MCF 10A (cell line): ENCODE results near the gene RIC8B. TPM values are rescaled to one million over a fixed set of nuclear protein-coding genes. Genes with fewer than 3 reads are reported as not detected.

Experiments used
- BruUV-seq: library from RNA; stranded (reverse); fragments of 400-500 nt; replicated peaks from 2 replicates; lab custom pipeline; 2021; lab: Mats Ljungman, UMichigan
- CTCF ChIA-PET: fragments of 300-600 bp; sonication (Branson Sonifier 250); formaldehyde crosslinking; extraction: SDS; loops from one replicate; lab custom pipeline; 2021; ENCODE audit warnings: antibody characterized with exemption, inconsistent platforms; lab: Yijun Ruan, JAX
- POLR2A ChIA-PET: fragments of 300-600, 350-650 bp; sonication (Branson Sonifier 250); formaldehyde crosslinking; extraction: SDS; loops from one replicate; lab custom pipeline; 2020; ENCODE audit warnings: antibody characterized with exemption, inconsistent platforms; lab: Yijun Ruan, JAX
- DNase-seq: peaks from one replicate; pipeline ENCODE4 v3.0.0-alpha.2; 2018; ENCODE audit not compliant: unreplicated experiment
- H3K27ac Mint-ChIP-seq: one replicate; pipeline ENCODE4 v1.8.0; 2022; ENCODE audit warnings: mild to moderate bottlenecking, low read depth, mixed read lengths; ENCODE audit not compliant: unreplicated experiment
- H3K27me3 Mint-ChIP-seq: one replicate; pipeline ENCODE4 v1.8.0; 2022; ENCODE audit warnings: mixed read lengths; ENCODE audit not compliant: insufficient read depth, unreplicated experiment
- H3K36me3 Mint-ChIP-seq: one replicate; pipeline ENCODE4 v1.8.0; 2022; ENCODE audit warnings: mild to moderate bottlenecking, moderate library complexity, mixed read lengths; ENCODE audit not compliant: insufficient read depth, unreplicated experiment
- H3K4me1 Mint-ChIP-seq: one replicate; pipeline ENCODE4 v1.8.0; 2022; ENCODE audit warnings: mixed read lengths; ENCODE audit not compliant: insufficient read depth, unreplicated experiment
- H3K4me3 Mint-ChIP-seq: one replicate; pipeline ENCODE4 v1.8.0; 2022; ENCODE audit warnings: mild to moderate bottlenecking, moderate library complexity, mixed read lengths; ENCODE audit not compliant: unreplicated experiment
- H3K9me3 Mint-ChIP-seq: one replicate; pipeline ENCODE4 v1.8.0; 2022; ENCODE audit warnings: mixed read lengths; ENCODE audit not compliant: unreplicated experiment
- CTCF ChIP-seq: fragments of 200-600 bp; IDR thresholded peaks from one replicate; pipeline ENCODE4 v1.8.0; 2022; ENCODE audit warnings: antibody characterized with exemption, mild to moderate bottlenecking; ENCODE audit not compliant: unreplicated experiment
- intact Hi-C: fragments of 100-400 bp; cut with micrococcal nuclease; formaldehyde crosslinking; loops from 2 replicates; pipeline ENCODE4 v1.14.1; 2022
- total RNA-seq: library from RNA; stranded (reverse); gene quantifications from 2 replicates; pipeline ENCODE4 v1.2.3, GENCODE V29; 2022

RIC8B gene
- total RNA-seq, 1 experiment from 2014 or later, result 10.0 TPM

- intact Hi-C loops, result no loop called here
- H3K4me3 Mint-ChIP-seq, result no peak overlapping the region
- POLR2A ChIA-PET, result no interaction called here
- H3K4me1 Mint-ChIP-seq, result no peaks in the 10 kb centered on the region
- peaks cover 11% of the 10 kb centered on the region for H3K36me3 Mint-ChIP-seq
- no peak for TF ChIP-seq CTCF
- H3K27ac Mint-ChIP-seq, result no peak overlapping the region
- CTCF ChIA-PET, result interaction anchor here (0.7 to 1.4 kb wide), 4 partner anchors 13 to 672 kb away, joined by 3 to 4 read pairs (median 4); no protein-coding TSS in a partner anchor
- H3K27me3 Mint-ChIP-seq, result no peaks in the 10 kb centered on the region
- H3K9me3 Mint-ChIP-seq, result no peaks in the 10 kb centered on the region
- no peak for DNase-seq
- no TSS peak for BruUV-seq
Observed at GRCh38 chr12:106894774-106895173, 120.3 kb downstream of the RIC8B start.

- DNase-seq, result no peak
- ChIA-PET CTCF (interaction anchor here (2.2 kb wide), 1 partner anchor 23 kb away, joined by 6 read pairs; no protein-coding TSS in a partner anchor), POLR2A (interaction anchor here (0.8 kb wide), 1 partner anchor 57 kb away, joined by 3 read pairs; no protein-coding TSS in a partner anchor)
- no TSS peak for BruUV-seq
- no peak for TF ChIP-seq CTCF
- Mint-ChIP-seq H3K4me3 (no peak overlapping the region), H3K4me1 (no peaks in the 10 kb centered on the region), H3K27me3 (no peaks in the 10 kb centered on the region), H3K36me3 (peaks cover 6% of the 10 kb centered on the region), H3K27ac (no peak overlapping the region), H3K9me3 (no peaks in the 10 kb centered on the region)
- intact Hi-C loops, result no loop called here
Observed at GRCh38 chr12:106896603-106897002, 122.1 kb downstream of the RIC8B start.

GRCh38 chr12:106897082-106897481 lies 122.6 kb downstream of the RIC8B start:
- Mint-ChIP-seq H3K4me1 (no peaks in the 10 kb centered on the region), H3K4me3 (no peak overlapping the region), H3K9me3 (no peaks in the 10 kb centered on the region), H3K27me3 (no peaks in the 10 kb centered on the region), H3K27ac (no peak overlapping the region), H3K36me3 (peaks cover 6% of the 10 kb centered on the region)
- intact Hi-C loops, result no loop called here
- TF ChIP-seq CTCF, result no peak
- DNase-seq, result peak; percentile 41
- POLR2A ChIA-PET, result interaction anchor here (0.8 kb wide), 1 partner anchor 57 kb away, joined by 3 read pairs; no protein-coding TSS in a partner anchor
- CTCF ChIA-PET, result interaction anchor here (0.7 to 2.2 kb wide), 2 partner anchors 22 to 55 kb away, joined by 4 to 6 read pairs; no protein-coding TSS in a partner anchor
- BruUV-seq, result no TSS peak

- ChIA-PET POLR2A (no interaction called here), CTCF (interaction anchor here (0.7 to 2.2 kb wide), 2 partner anchors 21 to 671 kb away, joined by 3 to 6 read pairs; no protein-coding TSS in a partner anchor)
- no peak for DNase-seq
- no TSS peak for BruUV-seq
- Mint-ChIP-seq H3K4me1 (no peaks in the 10 kb centered on the region), H3K9me3 (no peaks in the 10 kb centered on the region), H3K36me3 (peaks cover 6% of the 10 kb centered on the region), H3K27me3 (no peaks in the 10 kb centered on the region), H3K4me3 (no peak overlapping the region), H3K27ac (no peak overlapping the region)
- intact Hi-C loops, result no loop called here
- no peak for TF ChIP-seq CTCF
Observed at GRCh38 chr12:106897981-106898901, 123.8 kb downstream of the RIC8B start.
